CD4-positive, alpha-beta T cell treated with Interleukin-4 for 1 hour (primary cell): ENCODE results near the gene GRIA1.

ENCODE experiments used
- DNase-seq, 2 donors: peaks; one replicate each; pipeline ENCODE4 v3.0.0-alpha.2; 2020 to 2022

Gene GRIA1

GRCh38 chr5:153490118-153491037 lies at the start of gene GRIA1:
TSS of gene GRIA1 (plus strand) at chr5:153490670.
- no peak for DNase-seq

- no peak for DNase-seq
Observed at GRCh38 chr5:153445875-153446579, 44.4 kb upstream of the GRIA1 start.

GRCh38 chr5:153447534-153447933 lies 42.9 kb upstream of the GRIA1 start:
- DNase-seq, result no peak

- no peak for DNase-seq
Observed at GRCh38 chr5:153456354-153456753, 34.1 kb upstream of the GRIA1 start.

- no peak for DNase-seq
Observed at GRCh38 chr5:153456993-153457392, 33.5 kb upstream of the GRIA1 start.

- DNase-seq, result no peak
Observed at GRCh38 chr5:153458268-153458667, 32.2 kb upstream of the GRIA1 start.

- no peak for DNase-seq
Observed at GRCh38 chr5:153459051-153459743, 31.3 kb upstream of the GRIA1 start.

- DNase-seq, result no peak
Observed at GRCh38 chr5:153460421-153460820, 30.0 kb upstream of the GRIA1 start.

GRCh38 chr5:153461341-153461740 lies 29.1 kb upstream of the GRIA1 start:
- no peak for DNase-seq

GRCh38 chr5:153463806-153464205 lies 26.7 kb upstream of the GRIA1 start:
- DNase-seq, result no peak

GRCh38 chr5:153467546-153467945 lies 22.9 kb upstream of the GRIA1 start:
- no peak for DNase-seq

- no peak for DNase-seq
Observed at GRCh38 chr5:153469423-153469822, 21.0 kb upstream of the GRIA1 start.

- DNase-seq, result no peak
Observed at GRCh38 chr5:153470736-153471135, 19.7 kb upstream of the GRIA1 start.

- DNase-seq, result no peak
Observed at GRCh38 chr5:153476767-153477166, 13.7 kb upstream of the GRIA1 start.

- no peak for DNase-seq
Observed at GRCh38 chr5:153480401-153480800, 10.1 kb upstream of the GRIA1 start.

GRCh38 chr5:153483482-153483881 lies 7.0 kb upstream of the GRIA1 start:
- DNase-seq, result no peak

GRCh38 chr5:153485641-153486040 lies 4.8 kb upstream of the GRIA1 start:
- DNase-seq, result no peak

- DNase-seq, result no peak
Observed at GRCh38 chr5:153486771-153487170, 3.7 kb upstream of the GRIA1 start.

- DNase-seq, result no peak
Observed at GRCh38 chr5:153489611-153490010, 859 bp upstream of the GRIA1 start.

- no peak for DNase-seq
Observed at GRCh38 chr5:153491038-153491744, 721 bp downstream of the GRIA1 start.

- DNase-seq, result no peak
Observed at GRCh38 chr5:153491856-153492255, 1.4 kb downstream of the GRIA1 start.

- DNase-seq, result no peak
Observed at GRCh38 chr5:153496835-153497234, 6.4 kb downstream of the GRIA1 start.

- no peak for DNase-seq
Observed at GRCh38 chr5:153498516-153498915, 8.0 kb downstream of the GRIA1 start.
